Kidney (tissue), 14 donors: Measurements from ENCODE around the gene SPP2. TPM values are rescaled to one million over a fixed set of nuclear protein-coding genes. Genes with fewer than 3 reads are reported as not detected.

ENCODE experiments used
- DNase-seq, 5 donors: peaks; one replicate each; pipeline ENCODE4 v3.0.0-alpha.2; 2013 to 2020
- FAIRE-seq: peaks from 2 replicates; lab custom pipeline; 2012; peaks lifted over from hg19 to GRCh38; lab: Jason Lieb, UNC
- H3K27ac ChIP-seq, 2 donors: one replicate each; pipeline ENCODE4 v1.7.0; 2013; ENCODE audit warnings: low read depth in 2 of 2, low read length in 2 of 2, inconsistent platforms in 1 of 2
- H3K27me3 ChIP-seq: one replicate; pipeline ENCODE4 v1.7.1; 2013; ENCODE audit warnings: low read length, inconsistent platforms; ENCODE audit not compliant: control insufficient read depth, insufficient read depth
- H3K36me3 ChIP-seq, 3 donors: one replicate each; pipeline versions ENCODE4 v1.7.0 to v1.7.1; 2013; ENCODE audit warnings: low read length in 3 of 3, control low read depth in 1 of 3, inconsistent platforms in 1 of 3; ENCODE audit not compliant: insufficient read depth in 3 of 3, control insufficient read depth in 2 of 3
- H3K4me1 ChIP-seq, 3 donors: one replicate each; pipeline versions ENCODE4 v1.7.0 to v1.7.1; 2013; ENCODE audit warnings: low read length in 3 of 3, inconsistent platforms in 1 of 3, low read depth in 1 of 3; ENCODE audit not compliant: control insufficient read depth in 2 of 3, insufficient read depth in 2 of 3
- H3K4me3 ChIP-seq, 3 donors: one replicate each; pipeline versions ENCODE4 v1.7.0 to v1.8.1; 2013; ENCODE audit warnings: low read length in 3 of 3, control low read depth in 1 of 3, inconsistent platforms in 1 of 3
- H3K9ac ChIP-seq, 3 donors: one replicate each; pipeline versions ENCODE4 v1.7.0 to v1.7.1; 2013; ENCODE audit warnings: low read length in 3 of 3, control low read depth in 1 of 3, inconsistent platforms in 1 of 3
- H3K9me3 ChIP-seq, 3 donors: one replicate each; pipeline versions ENCODE4 v1.7.0 to v1.7.1; 2013; ENCODE audit warnings: low read length in 3 of 3, control low read depth in 1 of 3, inconsistent platforms in 1 of 3; ENCODE audit not compliant: control insufficient read depth in 2 of 3, insufficient read depth in 1 of 3
- CTCF ChIP-seq: IDR thresholded peaks from 3 replicates; pipeline ENCODE4 v1.5.1; 2012; ENCODE audit warnings: mild to moderate bottlenecking, moderate library complexity, borderline replicate concordance; ENCODE audit not compliant: insufficient read depth; ENCODE audit errors: extremely low read depth
- intact Hi-C: fragments of 100-400 bp; cut with DNase I; formaldehyde crosslinking; loops from one replicate; pipeline ENCODE4 v1.11.1; 2022
- polyA plus RNA-seq: library from polyadenylated mRNA; stranded (reverse); fragments of 350-450 nt; fragmentation: Illumina TruSeq; extraction: RNeasy Lipid Tissue Mini Kit (QIAGEN cat#74804); gene quantifications from one replicate; pipeline ENCODE4 v1.2.3, GENCODE V29; 2014; ENCODE audit warnings: low read depth, low replicate concordance; ENCODE audit not compliant: insufficient read depth
- total RNA-seq: library from RNA; stranded (reverse); fragmentation: NEBNext Ultra II Directional; extraction: Animal tissue kit (Norgen Biotek cat#: 25700); gene quantifications from one replicate; pipeline ENCODE4 v1.2.1, GENCODE V29; 2021
- donor health status: control.
- donor health status: control.
- donor health status: control.
- donor health status: control.
- donor health status: control.
- donor health status: DM: yes; HTN: yes; CAD: no.
- donor health status: Normal renal cell carcinoma (clear cell type).

Gene SPP2
- total and polyA plus RNA-seq, 2 donors from 2014 or later: not detected

GRCh38 chr2:234076451-234076850 lies 25.9 kb downstream of the SPP2 start:
- TF ChIP-seq CTCF: no peak
- FAIRE-seq: no peak

GRCh38 chr2:234078129-234078528 lies 27.6 kb downstream of the SPP2 start:
- no peaks in the 10 kb centered on the region for H3K27me3 ChIP-seq
- FAIRE-seq (no peak), DNase-seq (no peak)
- no peaks in the 10 kb centered on the region for H3K4me1 ChIP-seq
- H3K36me3 ChIP-seq: no peaks in the 10 kb centered on the region
- no peak overlapping the region for H3K9ac ChIP-seq
- intact Hi-C loops: no loop called here
- H3K9me3 ChIP-seq: no peaks in the 10 kb centered on the region
- TF ChIP-seq CTCF: no peak
- no peak overlapping the region for H3K4me3 ChIP-seq
- no peak overlapping the region for H3K27ac ChIP-seq

More at GRCh38 chr2:234076451-234076850, 25.9 kb downstream of the SPP2 start:
- no peak for DNase-seq
- H3K27ac ChIP-seq: no peak overlapping the region
- intact Hi-C loops: no loop called here
- no peak overlapping the region for H3K9ac ChIP-seq
- no peak overlapping the region for H3K4me3 ChIP-seq
- H3K27me3 ChIP-seq: no peaks in the 10 kb centered on the region
- H3K4me1 ChIP-seq: no peaks in the 10 kb centered on the region
- no peaks in the 10 kb centered on the region for H3K36me3 ChIP-seq
- H3K9me3 ChIP-seq: no peaks in the 10 kb centered on the region

GRCh38 chr2:234081970-234082822 lies 31.7 kb downstream of the SPP2 start:
- Histone ChIP-seq H3K27ac (no peak overlapping the region), H3K9me3 (no peaks in the 10 kb centered on the region), H3K36me3 (no peaks in the 10 kb centered on the region), H3K4me1 (no peaks in the 10 kb centered on the region), H3K4me3 (peak overlapping the region in 1 of 3 donors; percentile 10), H3K9ac (no peak overlapping the region), H3K27me3 (no peaks in the 10 kb centered on the region)
- DNase-seq: peak in 4 of 5 donors; percentile 29 to 83 (median 56)
- TF ChIP-seq CTCF: no peak
- intact Hi-C loops: no loop called here
- no peak for FAIRE-seq
